ENCODE measurements around the gene TC2N.

DNA sequence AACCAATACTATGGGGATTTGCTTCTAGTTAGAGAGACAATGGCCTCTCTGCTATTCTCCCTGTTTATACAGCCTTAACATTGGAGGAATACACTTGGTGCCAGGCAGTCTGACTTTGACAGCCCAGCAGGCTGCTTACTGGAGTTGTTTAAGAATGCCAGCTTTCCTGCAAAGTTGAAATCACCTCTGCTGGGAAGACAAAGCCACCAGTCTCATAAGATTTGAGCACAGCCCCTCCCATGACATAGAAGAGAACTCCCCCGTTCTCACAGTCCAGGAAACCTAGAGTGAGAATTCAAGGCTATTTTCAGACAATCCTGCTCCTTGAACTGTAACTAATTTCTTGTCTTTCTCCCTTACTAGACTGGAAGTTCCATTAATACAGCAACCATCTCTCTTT lies 114.4 kb downstream of the TC2N start:
- TF ChIP-seq, protein P1, sequence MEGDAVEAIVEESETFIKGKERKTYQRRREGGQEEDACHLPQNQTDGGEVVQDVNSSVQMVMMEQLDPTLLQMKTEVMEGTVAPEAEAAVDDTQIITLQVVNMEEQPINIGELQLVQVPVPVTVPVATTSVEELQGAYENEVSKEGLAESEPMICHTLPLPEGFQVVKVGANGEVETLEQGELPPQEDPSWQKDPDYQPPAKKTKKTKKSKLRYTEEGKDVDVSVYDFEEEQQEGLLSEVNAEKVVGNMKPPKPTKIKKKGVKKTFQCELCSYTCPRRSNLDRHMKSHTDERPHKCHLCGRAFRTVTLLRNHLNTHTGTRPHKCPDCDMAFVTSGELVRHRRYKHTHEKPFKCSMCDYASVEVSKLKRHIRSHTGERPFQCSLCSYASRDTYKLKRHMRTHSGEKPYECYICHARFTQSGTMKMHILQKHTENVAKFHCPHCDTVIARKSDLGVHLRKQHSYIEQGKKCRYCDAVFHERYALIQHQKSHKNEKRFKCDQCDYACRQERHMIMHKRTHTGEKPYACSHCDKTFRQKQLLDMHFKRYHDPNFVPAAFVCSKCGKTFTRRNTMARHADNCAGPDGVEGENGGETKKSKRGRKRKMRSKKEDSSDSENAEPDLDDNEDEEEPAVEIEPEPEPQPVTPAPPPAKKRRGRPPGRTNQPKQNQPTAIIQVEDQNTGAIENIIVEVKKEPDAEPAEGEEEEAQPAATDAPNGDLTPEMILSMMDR (conservative IDR thresholded peaks at IDR 0.05), result no peak
- TF ChIP-seq EZH2 (IDR thresholded peaks at IDR 0.05; ENCODE audit: low read depth), result no peak
